Mesenchymal stem cell (in vitro differentiated cells and primary cell): ENCODE data around the gene CFAP54.
A peak's percentile ranks its signal among the peaks of the same experiment; 100 is the strongest.
"Not testable (repeated sequence)": the region's sequence is repeated elsewhere in the genome, so short reads cannot be mapped to it uniquely, and the experiment has no call there.

Experiments
- DNase-seq: peaks from one replicate; pipeline ENCODE4 v3.0.0-alpha.2; 2013
- H2AFZ ChIP-seq: one replicate; pipeline ENCODE4 v1.6.1; 2013; ENCODE audit warnings: low read depth, mild to moderate bottlenecking, control low read depth, inconsistent platforms, low read length, moderate library complexity
- H2AK5ac ChIP-seq: 2 replicates; pipeline ENCODE4 v1.6.1; 2013; ENCODE audit warnings: low read length, moderate library complexity, mild to moderate bottlenecking, inconsistent platforms; ENCODE audit not compliant: severe bottlenecking
- H2BK120ac ChIP-seq: one replicate; pipeline ENCODE4 v1.6.1; 2013; ENCODE audit warnings: low read depth, mild to moderate bottlenecking, inconsistent platforms, low read length, moderate library complexity
- H2BK12ac ChIP-seq, 2 experiments: one replicate each; pipeline ENCODE4 v1.6.1; 2013; ENCODE audit warnings: inconsistent platforms in 2 of 2, low read length in 2 of 2, mild to moderate bottlenecking in 2 of 2, moderate library complexity in 2 of 2, control low read depth in 1 of 2
- H2BK15ac ChIP-seq: one replicate; pipeline ENCODE4 v1.6.1; 2013; ENCODE audit warnings: mild to moderate bottlenecking, low read depth, inconsistent platforms; ENCODE audit not compliant: poor library complexity, severe bottlenecking
- H2BK5ac ChIP-seq: 2 replicates; pipeline ENCODE4 v1.6.1; 2013; ENCODE audit warnings: low read depth, mild to moderate bottlenecking, low read length, control low read depth, inconsistent platforms; ENCODE audit not compliant: poor library complexity, severe bottlenecking
- H3K14ac ChIP-seq, 2 experiments: one replicate each; pipeline ENCODE4 v1.6.1; 2013; ENCODE audit warnings: inconsistent platforms in 2 of 2, low read length in 2 of 2, control low read depth in 1 of 2, mild to moderate bottlenecking in 1 of 2, moderate library complexity in 1 of 2
- H3K18ac ChIP-seq, 2 experiments: one replicate each; pipeline ENCODE4 v1.6.1; 2013; ENCODE audit warnings: inconsistent platforms in 2 of 2, low read length in 2 of 2, control low read depth in 1 of 2, low read depth in 1 of 2, mild to moderate bottlenecking in 1 of 2
- H3K23ac ChIP-seq, 2 experiments: one replicate each; pipeline ENCODE4 v1.6.1; 2013; ENCODE audit warnings: inconsistent platforms in 2 of 2, low read length in 2 of 2, mild to moderate bottlenecking in 2 of 2, moderate library complexity in 2 of 2, control low read depth in 1 of 2
- H3K27ac ChIP-seq: 2 replicates; pipeline ENCODE4 v1.5.1; 2013; ENCODE audit warnings: mild to moderate bottlenecking, moderate library complexity, low read length, control low read depth, inconsistent platforms; ENCODE audit not compliant: poor library complexity, severe bottlenecking
- H3K27me3 ChIP-seq, 2 experiments: 2 replicates each; pipeline versions ENCODE4 v1.6.1 to v1.7.0; 2013; ENCODE audit warnings: low read length in 2 of 2, mild to moderate bottlenecking in 2 of 2, moderate library complexity in 2 of 2, control low read depth in 1 of 2, inconsistent platforms in 1 of 2; ENCODE audit not compliant: control insufficient read depth in 1 of 2, insufficient read depth in 1 of 2
- H3K36me3 ChIP-seq, 2 experiments: 2 replicates each; pipeline versions ENCODE4 v1.6.1 to v1.7.0; 2013; ENCODE audit warnings: low read length in 2 of 2, control low read depth in 1 of 2, inconsistent platforms in 1 of 2, low read depth in 1 of 2, mild to moderate bottlenecking in 1 of 2; ENCODE audit not compliant: insufficient read depth in 2 of 2, control insufficient read depth in 1 of 2
- H3K4ac ChIP-seq, 2 experiments: one replicate each; pipeline ENCODE4 v1.6.1; 2013; ENCODE audit warnings: inconsistent platforms in 2 of 2, low read length in 2 of 2, mild to moderate bottlenecking in 2 of 2, moderate library complexity in 2 of 2, control low read depth in 1 of 2, low read depth in 1 of 2
- H3K4me1 ChIP-seq: 2 replicates; pipeline ENCODE4 v1.6.1; 2013; ENCODE audit warnings: low read depth, low read length, control low read depth; ENCODE audit not compliant: control insufficient read depth, insufficient read depth
- H3K4me2 ChIP-seq: 2 replicates; pipeline ENCODE4 v1.6.1; 2013; ENCODE audit warnings: low read length, mild to moderate bottlenecking, inconsistent platforms; ENCODE audit not compliant: poor library complexity, severe bottlenecking
- H3K4me3 ChIP-seq, 2 experiments: 2 replicates each; pipeline versions ENCODE4 v1.5.1 to v1.7.0; 2013; ENCODE audit warnings: low read length in 2 of 2, mild to moderate bottlenecking in 2 of 2, control low read depth in 1 of 2, low read depth in 1 of 2; ENCODE audit not compliant: insufficient read depth in 1 of 2
- H3K79me1 ChIP-seq: replicated peaks from 2 replicates; pipeline ENCODE4 v1.6.1; 2013; ENCODE audit warnings: mild to moderate bottlenecking, control low read depth, low read length, inconsistent platforms; ENCODE audit not compliant: poor library complexity, severe bottlenecking
- H3K9ac ChIP-seq: 2 replicates; pipeline ENCODE4 v1.7.0; 2013; ENCODE audit warnings: mild to moderate bottlenecking, low read length, moderate library complexity
- H3K9me3 ChIP-seq: 2 replicates; pipeline ENCODE4 v1.7.0; 2013; ENCODE audit warnings: mild to moderate bottlenecking, low read length; ENCODE audit not compliant: control insufficient read depth
- H4K8ac ChIP-seq: one replicate; pipeline ENCODE4 v1.6.1; 2013; ENCODE audit warnings: inconsistent platforms, mild to moderate bottlenecking, low read length, moderate library complexity
- H4K91ac ChIP-seq: one replicate; pipeline ENCODE4 v1.6.1; 2013; ENCODE audit warnings: mild to moderate bottlenecking, low read length, inconsistent platforms
- WGBS: methylation state at CpG from one replicate; pipeline ENCODE4 v1.1.7; 2013; ENCODE audit warnings: mixed read lengths; 5-methylcytosine and 5-hydroxymethylcytosine counted together

CFAP54 gene

DNA sequence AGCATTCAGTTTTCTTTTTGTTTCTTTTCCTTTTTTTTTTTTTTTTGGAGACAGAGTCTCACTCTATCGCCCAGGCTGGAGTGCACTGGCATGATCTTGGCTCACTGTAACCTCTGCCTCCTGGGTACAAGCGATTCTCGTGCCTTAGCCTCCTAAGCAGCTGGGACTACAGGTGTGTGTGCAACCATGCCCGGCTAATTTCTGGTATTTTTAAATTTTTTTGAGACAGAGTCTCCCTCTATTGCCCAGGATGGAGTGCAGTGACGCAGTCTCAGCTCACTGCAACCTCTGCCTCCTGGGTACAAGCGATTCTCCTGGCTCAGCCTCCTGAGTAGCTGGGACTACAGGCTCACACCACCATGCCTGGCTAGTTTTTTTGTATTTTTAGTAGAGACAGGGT is 30.1 kb upstream of the CFAP54 start:
- not testable (repeated sequence) for H3K4me1 ChIP-seq, H2AFZ ChIP-seq, H3K9me3 ChIP-seq, DNase-seq, H4K8ac ChIP-seq, H3K36me3 ChIP-seq, H3K27me3 ChIP-seq, H2AK5ac ChIP-seq, H4K91ac ChIP-seq, H3K79me1 ChIP-seq, H3K14ac ChIP-seq, H3K18ac ChIP-seq, H3K27ac ChIP-seq, H2BK120ac ChIP-seq, H2BK12ac ChIP-seq, H3K4ac ChIP-seq, H3K4me2 ChIP-seq, H2BK5ac ChIP-seq, H3K4me3 ChIP-seq, H3K9ac ChIP-seq, H2BK15ac ChIP-seq, H3K23ac ChIP-seq
- 98% methylated on average over 6 of the region's 6 CpGs for WGBS

- Histone ChIP-seq H3K9ac (no peak overlapping the region), H3K18ac (no peak overlapping the region), H2BK5ac (no peak overlapping the region), H3K4me3 (no peak overlapping the region), H2BK120ac (no peak overlapping the region), H4K91ac (no peak overlapping the region), H3K4ac (no peak overlapping the region), H3K4me2 (no peak overlapping the region), H2AFZ (no peak overlapping the region), H3K23ac (no peak overlapping the region), H3K27me3 (no peaks in the 10 kb centered on the region), H3K27ac (no peak overlapping the region), H2AK5ac (no peak overlapping the region), H2BK15ac (no peak overlapping the region), H2BK12ac (no peak overlapping the region), H3K79me1 (no peaks in the 10 kb centered on the region), H3K14ac (no peak overlapping the region), H4K8ac (no peak overlapping the region), H3K9me3 (no peaks in the 10 kb centered on the region), H3K4me1 (no peaks in the 10 kb centered on the region), H3K36me3 (no peaks in the 10 kb centered on the region)
- DNase-seq = no peak
- WGBS = over 99% methylated on average over 7 of the region's 7 CpGs
Measured at GRCh38 chr12:96462571-96463280, 26.7 kb upstream of the CFAP54 start.

GRCh38 chr12:96465896-96466295 is 23.5 kb upstream of the CFAP54 start:
- Histone ChIP-seq H2AK5ac (no peak overlapping the region), H2BK15ac (no peak overlapping the region), H3K79me1 (no peaks in the 10 kb centered on the region), H4K91ac (no peak overlapping the region), H3K27ac (no peak overlapping the region), H3K4ac (no peak overlapping the region), H3K27me3 (no peaks in the 10 kb centered on the region), H2BK5ac (no peak overlapping the region), H3K18ac (no peak overlapping the region), H3K36me3 (no peaks in the 10 kb centered on the region), H2BK120ac (no peak overlapping the region), H3K9me3 (no peaks in the 10 kb centered on the region), H3K9ac (no peak overlapping the region), H3K4me1 (no peaks in the 10 kb centered on the region), H3K23ac (no peak overlapping the region), H3K14ac (no peak overlapping the region), H4K8ac (no peak overlapping the region), H2AFZ (no peak overlapping the region), H3K4me3 (no peak overlapping the region), H2BK12ac (no peak overlapping the region), H3K4me2 (no peak overlapping the region)
- WGBS = 95% methylated on average over 2 of the region's 3 CpGs
- DNase-seq = no peak

DNA sequence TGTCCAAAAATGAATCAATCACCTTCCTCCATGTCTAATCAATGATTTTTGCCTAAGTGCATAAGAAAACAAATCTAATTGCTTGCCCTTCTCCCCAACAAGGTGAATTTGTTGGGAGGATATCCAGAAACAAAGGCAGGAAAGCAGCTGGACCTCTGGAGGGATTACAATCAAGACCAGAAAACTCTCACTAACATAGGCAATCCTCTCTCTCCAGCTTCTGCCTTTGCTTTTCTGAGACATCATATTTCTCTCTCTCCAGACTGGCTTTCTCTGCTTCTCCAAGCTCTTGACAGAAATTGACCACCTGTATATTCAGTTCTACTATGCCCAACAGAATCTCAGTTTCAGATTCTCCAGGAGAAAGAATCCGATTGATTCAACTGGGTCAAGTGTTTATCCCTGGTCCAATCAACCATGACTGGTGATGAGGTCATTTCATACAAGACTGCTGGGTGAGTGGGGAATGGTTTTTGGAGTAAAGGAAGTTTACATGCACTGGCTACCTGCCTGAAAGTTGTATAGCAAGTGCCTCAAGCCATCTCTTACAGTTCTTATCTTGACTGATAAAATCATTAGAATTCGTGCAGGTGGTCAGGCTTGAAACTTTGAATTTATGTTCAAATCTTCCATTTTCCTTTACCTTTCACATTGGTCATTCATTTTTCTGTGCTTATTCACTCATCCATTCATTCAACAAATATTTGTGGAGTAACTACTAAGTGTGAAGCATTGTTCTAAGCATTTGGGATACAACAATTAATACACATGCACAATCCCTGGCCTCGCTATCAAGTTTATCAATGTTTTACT is 22.2 kb upstream of the CFAP54 start:
- H2BK5ac ChIP-seq = no peak overlapping the region
- WGBS = 11% methylated on average over 1 of the region's 3 CpGs
- H3K4me1 ChIP-seq = no peaks in the 10 kb centered on the region
- no peak overlapping the region for H3K4me2 ChIP-seq
- no peak overlapping the region for H2AK5ac ChIP-seq
- no peak overlapping the region for H3K4ac ChIP-seq
- no peak overlapping the region for H2AFZ ChIP-seq
- H3K27ac ChIP-seq = peak overlapping the region; percentile 73
- no peak overlapping the region for H4K8ac ChIP-seq
- no peaks in the 10 kb centered on the region for H3K79me1 ChIP-seq
- H3K4me3 ChIP-seq = no peak overlapping the region
- H4K91ac ChIP-seq = no peak overlapping the region
- no peak for DNase-seq
- H3K18ac ChIP-seq = no peak overlapping the region
- H3K14ac ChIP-seq = no peak overlapping the region
- no peaks in the 10 kb centered on the region for H3K9me3 ChIP-seq
- no peak overlapping the region for H2BK12ac ChIP-seq
- no peak overlapping the region for H3K9ac ChIP-seq
- H2BK15ac ChIP-seq = no peak overlapping the region
- H3K36me3 ChIP-seq = no peaks in the 10 kb centered on the region
- H3K23ac ChIP-seq = no peak overlapping the region
- H3K27me3 ChIP-seq = no peaks in the 10 kb centered on the region
- H2BK120ac ChIP-seq = no peak overlapping the region
